ENCODE results near the gene PEX10.

The PEX10 gene

GRCh38 chr1:2384941-2385481, 27.4 kb downstream of the PEX10 start:
- DNase-seq = no peak

- DNase-seq = no peak
Measured at GRCh38 chr1:2384130-2384860, 28.1 kb downstream of the PEX10 start.

- no peak for DNase-seq
Measured at GRCh38 chr1:2383576-2383975, 28.8 kb downstream of the PEX10 start.

- no peak for DNase-seq
Measured at GRCh38 chr1:2382621-2383361, 29.6 kb downstream of the PEX10 start.

- peak; percentile 73 for DNase-seq
Measured at GRCh38 chr1:2381741-2382620, 30.4 kb downstream of the PEX10 start.

- DNase-seq = no peak
Measured at GRCh38 chr1:2380816-2381591, 31.4 kb downstream of the PEX10 start.

- DNase-seq = no peak
Measured at GRCh38 chr1:2379733-2380404, 32.5 kb downstream of the PEX10 start.

GRCh38 chr1:2378956-2379732, 33.2 kb downstream of the PEX10 start:
- DNase-seq = no peak

- no peak for DNase-seq
Measured at GRCh38 chr1:2378441-2378851, 33.9 kb downstream of the PEX10 start.

- no peak for DNase-seq
Measured at GRCh38 chr1:2377751-2378440, 34.5 kb downstream of the PEX10 start.

GRCh38 chr1:2376931-2377672, 35.3 kb downstream of the PEX10 start:
- DNase-seq = no peak

- no peak for DNase-seq
Measured at GRCh38 chr1:2376261-2376741, 36.1 kb downstream of the PEX10 start.

GRCh38 chr1:2375923-2376260, 36.5 kb downstream of the PEX10 start:
- DNase-seq = no peak

- no peak for DNase-seq
Measured at GRCh38 chr1:2375246-2375922, 37.0 kb downstream of the PEX10 start.

GRCh38 chr1:2374252-2375155, 37.9 kb downstream of the PEX10 start:
- DNase-seq = no peak

- no peak for DNase-seq
Measured at GRCh38 chr1:2373551-2374251, 38.7 kb downstream of the PEX10 start.

Data from midbrain (tissue), 1 donor.